Suprapubic skin (tissue), 3 donors: ENCODE data around the gene FBXO11.

Experiments used
- EP300 ChIP-seq: sonication (generic); formaldehyde crosslinking; IDR thresholded peaks from one replicate; pipeline ENCODE4 v1.6.1; 2017; ENCODE audit warnings: antibody characterized with exemption
- POLR2A ChIP-seq, 2 donors: fragments of 450-650 bp; IDR thresholded peaks; one replicate each; pipeline ENCODE4 v1.6.1; 2017; ENCODE audit warnings: antibody characterized with exemption in 2 of 2, mild to moderate bottlenecking in 2 of 2, moderate library complexity in 2 of 2
- TF ChIP-seq, protein P1 (sequence below), 2 donors: fragments of 200-600 bp in 1 of 2; fragments of 450-650 bp in 1 of 2; sonication (generic) in 1 of 2; IDR thresholded peaks; one replicate each; pipeline ENCODE4 v1.5.1; 2016 to 2019; ENCODE audit warnings: antibody characterized with exemption in 2 of 2, mild to moderate bottlenecking in 1 of 2, moderate library complexity in 1 of 2

DNA sequence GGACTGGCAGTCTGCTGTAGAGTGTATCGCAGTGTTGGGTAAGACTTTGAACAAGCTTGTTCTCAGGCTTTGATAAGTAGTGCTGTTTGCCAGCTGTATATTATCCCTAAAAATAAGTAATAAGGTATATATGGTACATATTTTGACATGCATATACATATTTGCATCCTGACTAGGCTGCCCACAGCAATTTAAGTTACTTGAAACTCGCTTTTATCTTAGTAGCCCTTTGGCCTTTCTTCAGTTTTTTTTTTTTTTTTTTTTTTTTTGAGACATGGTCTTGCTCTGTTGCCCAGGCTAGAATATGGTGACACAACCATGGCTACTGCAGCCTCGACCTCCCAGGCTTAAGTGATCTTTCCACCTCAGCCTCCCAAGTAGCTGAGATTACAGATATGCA, 105.2 kb downstream of the FBXO11 start:
- TF ChIP-seq EP300 (no peak), POLR2A (IDR thresholded peaks at IDR 0.05) (no peak)
- TF ChIP-seq, protein P1, sequence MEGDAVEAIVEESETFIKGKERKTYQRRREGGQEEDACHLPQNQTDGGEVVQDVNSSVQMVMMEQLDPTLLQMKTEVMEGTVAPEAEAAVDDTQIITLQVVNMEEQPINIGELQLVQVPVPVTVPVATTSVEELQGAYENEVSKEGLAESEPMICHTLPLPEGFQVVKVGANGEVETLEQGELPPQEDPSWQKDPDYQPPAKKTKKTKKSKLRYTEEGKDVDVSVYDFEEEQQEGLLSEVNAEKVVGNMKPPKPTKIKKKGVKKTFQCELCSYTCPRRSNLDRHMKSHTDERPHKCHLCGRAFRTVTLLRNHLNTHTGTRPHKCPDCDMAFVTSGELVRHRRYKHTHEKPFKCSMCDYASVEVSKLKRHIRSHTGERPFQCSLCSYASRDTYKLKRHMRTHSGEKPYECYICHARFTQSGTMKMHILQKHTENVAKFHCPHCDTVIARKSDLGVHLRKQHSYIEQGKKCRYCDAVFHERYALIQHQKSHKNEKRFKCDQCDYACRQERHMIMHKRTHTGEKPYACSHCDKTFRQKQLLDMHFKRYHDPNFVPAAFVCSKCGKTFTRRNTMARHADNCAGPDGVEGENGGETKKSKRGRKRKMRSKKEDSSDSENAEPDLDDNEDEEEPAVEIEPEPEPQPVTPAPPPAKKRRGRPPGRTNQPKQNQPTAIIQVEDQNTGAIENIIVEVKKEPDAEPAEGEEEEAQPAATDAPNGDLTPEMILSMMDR (IDR thresholded peaks at IDR 0.05): no peak
